ENCODE measurements around the gene AEBP2. TPM values are rescaled to one million over a fixed set of nuclear protein-coding genes. Genes with fewer than 3 reads are reported as not detected.

AEBP2 gene
- total and polyA plus RNA-seq, 7 donors, result 5.3 to 24.6 (median 21.6) TPM

DNA sequence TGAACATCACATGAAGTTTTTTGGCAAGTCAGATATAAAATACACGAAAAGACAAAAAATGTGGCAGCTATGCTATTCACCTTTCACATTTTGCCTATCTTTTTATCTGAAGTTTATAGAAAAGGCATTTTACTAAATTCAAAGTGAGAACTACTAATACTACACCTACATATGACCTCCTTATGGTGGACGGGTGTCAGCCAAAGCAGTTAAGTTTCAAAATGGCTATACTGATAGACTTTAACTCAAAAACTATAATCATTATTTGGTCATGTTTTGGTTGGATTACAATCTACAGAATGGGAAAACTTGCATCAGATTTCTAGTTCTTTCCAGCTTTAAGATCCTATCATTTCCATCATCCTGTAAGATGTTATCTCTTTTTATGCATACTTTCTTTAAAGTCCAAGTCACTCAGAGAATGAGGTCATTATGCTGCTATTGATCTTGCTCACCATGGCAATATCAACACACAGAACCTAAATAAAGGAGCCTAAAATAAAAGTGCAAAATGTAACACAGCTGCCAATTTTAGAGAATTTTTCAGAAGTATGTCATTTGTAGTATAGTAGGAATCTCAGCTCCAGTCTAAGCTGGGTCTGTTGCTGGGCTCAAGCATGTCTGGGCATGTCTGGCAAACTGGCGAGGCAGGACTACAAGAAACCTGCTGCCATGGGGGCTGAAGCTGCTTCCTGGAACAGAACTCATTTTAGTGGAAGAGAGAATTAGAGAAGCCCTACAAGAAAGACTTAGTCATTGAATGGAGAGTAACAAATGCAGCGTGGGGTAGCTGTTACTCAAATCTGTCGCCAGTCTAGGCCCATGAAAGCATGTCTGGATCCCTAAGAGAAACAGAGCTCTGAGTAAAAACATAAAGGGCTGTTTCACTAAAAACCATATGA lies 7.6 kb upstream of the AEBP2 start:
- ATAC-seq (no peak), DNase-seq (no peak)
- TF ChIP-seq, protein P1, sequence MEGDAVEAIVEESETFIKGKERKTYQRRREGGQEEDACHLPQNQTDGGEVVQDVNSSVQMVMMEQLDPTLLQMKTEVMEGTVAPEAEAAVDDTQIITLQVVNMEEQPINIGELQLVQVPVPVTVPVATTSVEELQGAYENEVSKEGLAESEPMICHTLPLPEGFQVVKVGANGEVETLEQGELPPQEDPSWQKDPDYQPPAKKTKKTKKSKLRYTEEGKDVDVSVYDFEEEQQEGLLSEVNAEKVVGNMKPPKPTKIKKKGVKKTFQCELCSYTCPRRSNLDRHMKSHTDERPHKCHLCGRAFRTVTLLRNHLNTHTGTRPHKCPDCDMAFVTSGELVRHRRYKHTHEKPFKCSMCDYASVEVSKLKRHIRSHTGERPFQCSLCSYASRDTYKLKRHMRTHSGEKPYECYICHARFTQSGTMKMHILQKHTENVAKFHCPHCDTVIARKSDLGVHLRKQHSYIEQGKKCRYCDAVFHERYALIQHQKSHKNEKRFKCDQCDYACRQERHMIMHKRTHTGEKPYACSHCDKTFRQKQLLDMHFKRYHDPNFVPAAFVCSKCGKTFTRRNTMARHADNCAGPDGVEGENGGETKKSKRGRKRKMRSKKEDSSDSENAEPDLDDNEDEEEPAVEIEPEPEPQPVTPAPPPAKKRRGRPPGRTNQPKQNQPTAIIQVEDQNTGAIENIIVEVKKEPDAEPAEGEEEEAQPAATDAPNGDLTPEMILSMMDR (IDR thresholded peaks at IDR 0.05), result no peak
- no peaks in the 10 kb centered on the region for H3K4me1 ChIP-seq
- H3K36me3 ChIP-seq (ENCODE audit: insufficient read depth in 1 of 2, low read depth in 1 of 2), result no peaks in the 10 kb centered on the region
- no peaks in the 10 kb centered on the region for H3K9me3 ChIP-seq
- intact Hi-C loops (cut with DNase I), result no loop called here
- H3K27me3 ChIP-seq (ENCODE audit: insufficient read depth in 3 of 3, low read length in 2 of 3), result no peaks in the 10 kb centered on the region
- 56 to 74% (median 59%) methylated on average over 5 of the region's 5 CpGs for WGBS, 3 donors
- no peak overlapping the region for H3K27ac ChIP-seq
- H3K4me3 ChIP-seq, result no peak overlapping the region

DNA sequence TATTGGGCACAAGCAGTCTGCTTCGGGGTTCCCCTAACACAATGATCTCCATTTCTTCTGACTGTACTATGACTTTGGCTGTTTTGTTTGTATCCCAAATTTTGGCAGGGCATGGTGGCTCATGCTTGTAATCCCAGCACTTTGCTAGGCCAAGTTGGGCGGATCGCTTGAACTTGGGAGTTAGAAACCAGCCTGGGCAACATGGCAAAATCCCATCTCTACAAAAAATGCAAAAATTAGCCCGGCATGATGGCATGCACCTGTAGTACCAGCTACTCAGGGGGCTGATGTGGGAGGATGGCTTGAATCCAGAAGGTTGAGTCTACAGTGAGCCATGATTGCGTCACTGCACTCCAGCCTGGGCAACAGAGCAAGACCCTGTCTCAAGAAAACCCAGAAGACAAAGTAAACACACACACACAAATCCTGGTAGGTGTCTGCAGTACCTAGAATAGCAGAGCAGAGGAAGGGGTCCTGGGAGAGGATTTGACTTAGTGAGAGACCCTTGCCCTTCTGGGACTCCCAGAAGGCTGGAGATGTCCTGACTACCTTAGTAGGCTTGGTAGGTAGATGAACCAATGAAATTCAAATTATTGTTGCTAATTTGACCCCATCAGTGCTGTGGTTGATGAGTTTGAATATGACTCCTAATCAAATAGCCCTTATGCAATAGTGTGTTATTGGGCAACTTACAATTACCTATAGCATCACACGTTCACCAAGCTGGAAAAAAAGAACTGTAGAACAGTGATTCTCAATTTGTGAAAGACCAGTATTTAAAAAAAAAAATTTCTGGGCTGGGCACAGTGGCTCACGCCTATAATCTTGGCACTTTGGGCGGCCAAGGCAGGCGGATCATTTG lies 6.8 kb upstream of the AEBP2 start:
- Histone ChIP-seq H3K27me3 (ENCODE audit: insufficient read depth in 3 of 3, low read length in 2 of 3) (no peaks in the 10 kb centered on the region), H3K4me1 (no peaks in the 10 kb centered on the region), H3K4me3 (no peak overlapping the region), H3K36me3 (ENCODE audit: insufficient read depth in 1 of 2, low read depth in 1 of 2) (no peaks in the 10 kb centered on the region), H3K9me3 (no peaks in the 10 kb centered on the region), H3K27ac (no peak overlapping the region)
- no peak for ATAC-seq
- intact Hi-C loops (cut with DNase I), result no loop called here
- TF ChIP-seq, protein P1 (IDR thresholded peaks at IDR 0.05), result no peak
- WGBS, 3 donors, result 70 to 82% (median 73%) methylated on average over 9 of the region's 9 CpGs
- no peak for DNase-seq

- no peaks in the 10 kb centered on the region for H3K36me3 ChIP-seq (ENCODE audit: insufficient read depth in 1 of 2, low read depth in 1 of 2)
- no peak overlapping the region for H3K4me3 ChIP-seq
- no peak overlapping the region for H3K27ac ChIP-seq
- TF ChIP-seq, protein P1 (IDR thresholded peaks at IDR 0.05), result no peak
- DNase-seq (no peak), ATAC-seq (no peak)
- H3K27me3 ChIP-seq (ENCODE audit: insufficient read depth in 3 of 3, low read length in 2 of 3), result no peaks in the 10 kb centered on the region
- H3K9me3 ChIP-seq, result no peaks in the 10 kb centered on the region
- no peaks in the 10 kb centered on the region for H3K4me1 ChIP-seq
- 57 to 70% (median 64%) methylated on average over 3 of the region's 3 CpGs for WGBS, 3 donors
- intact Hi-C loops (cut with DNase I), result no loop called here
Observed at GRCh38 chr12:19434538-19434937, 4.8 kb upstream of the AEBP2 start.

DNA sequence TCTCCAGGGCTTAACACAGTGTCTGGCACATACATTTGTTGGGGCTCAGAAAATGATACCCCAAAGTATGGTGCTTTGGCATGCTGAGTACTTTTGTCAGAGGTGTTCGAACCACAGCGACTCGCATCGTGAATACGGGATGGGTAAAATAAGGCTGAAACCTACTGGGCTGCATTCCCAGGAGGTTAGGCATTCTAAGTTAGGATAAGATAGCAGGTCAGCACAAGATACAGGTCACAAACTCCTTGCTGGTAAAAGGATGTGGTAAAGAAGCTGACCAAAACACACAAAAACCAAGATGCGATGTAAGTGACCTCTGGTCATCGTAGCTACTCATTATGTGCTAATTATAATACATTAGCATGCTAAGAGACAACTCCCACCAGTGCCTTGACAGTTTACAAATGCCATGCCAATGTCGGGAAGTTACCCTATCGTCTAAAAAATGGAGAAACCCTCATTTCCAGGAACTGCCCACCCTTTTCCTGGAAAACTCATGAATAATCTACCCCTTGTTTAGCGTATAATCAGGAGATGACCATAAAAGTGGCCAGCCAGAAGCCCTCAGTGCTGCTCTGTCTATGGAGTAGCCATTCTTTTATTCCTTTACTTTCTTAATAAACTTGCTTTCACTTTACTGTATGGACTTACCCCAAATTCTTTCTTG lies 3.3 kb upstream of the AEBP2 start:
- Histone ChIP-seq H3K4me3 (no peak overlapping the region), H3K36me3 (ENCODE audit: insufficient read depth in 1 of 2, low read depth in 1 of 2) (no peaks in the 10 kb centered on the region), H3K27ac (no peak overlapping the region), H3K27me3 (ENCODE audit: insufficient read depth in 3 of 3, low read length in 2 of 3) (no peaks in the 10 kb centered on the region), H3K9me3 (no peaks in the 10 kb centered on the region), H3K4me1 (no peaks in the 10 kb centered on the region)
- intact Hi-C loops (cut with DNase I), result no loop called here
- 79 to 86% (median 81%) methylated on average over 10 of the region's 10 CpGs for WGBS, 3 donors
- TF ChIP-seq, protein P1 (IDR thresholded peaks at IDR 0.05), result no peak
- ATAC-seq, result no peak
- no peak for DNase-seq

Data from psoas muscle (tissue), 8 donors.